C4-2B (cell line): ENCODE results near the gene ELFN1.

Source experiments
- H3K27ac ChIP-seq: fragments of 450-650 bp; 2 replicates; pipeline ENCODE4 v1.5.1; 2017
- CTCF ChIP-seq: fragments of 450-650 bp; conservative IDR thresholded peaks from 2 replicates; pipeline ENCODE4 v1.5.1; 2017; ENCODE audit warnings: mild to moderate bottlenecking
- ZFX ChIP-seq: fragments of 450-650 bp; IDR thresholded peaks from 2 replicates; pipeline ENCODE4 v1.6.1; 2017

Gene ELFN1

GRCh38 chr7:1675036-1675671 is 5.1 kb downstream of the ELFN1 start:
- no peak for TF ChIP-seq ZFX

GRCh38 chr7:1675673-1676549 is 5.8 kb downstream of the ELFN1 start:
- no peak for TF ChIP-seq ZFX
- no peak for TF ChIP-seq CTCF
- no peak overlapping the region for H3K27ac ChIP-seq

More at GRCh38 chr7:1675036-1675671, 5.1 kb downstream of the ELFN1 start:
- no peak overlapping the region for H3K27ac ChIP-seq

- TF ChIP-seq CTCF (no peak), ZFX (no peak)
- no peak overlapping the region for H3K27ac ChIP-seq
Observed at GRCh38 chr7:1676550-1677078, 6.5 kb downstream of the ELFN1 start.

GRCh38 chr7:1677206-1678080 is 7.4 kb downstream of the ELFN1 start:
- H3K27ac ChIP-seq, result no peak overlapping the region
- no peak for TF ChIP-seq CTCF
- no peak for TF ChIP-seq ZFX

GRCh38 chr7:1678081-1678543 is 8.0 kb downstream of the ELFN1 start:
- H3K27ac ChIP-seq, result no peak overlapping the region
- TF ChIP-seq CTCF (no peak), ZFX (no peak)

- no peak overlapping the region for H3K27ac ChIP-seq
- TF ChIP-seq CTCF (no peak), ZFX (no peak)
Observed at GRCh38 chr7:1678571-1679325, 8.7 kb downstream of the ELFN1 start.
